Measurements from ENCODE around the gene SIMC1. TPM values are rescaled to one million over a fixed set of nuclear protein-coding genes. Genes with fewer than 3 reads are reported as not detected.

SIMC1 gene
- total and polyA plus RNA-seq, 2 donors (not counting 3 experiments of a cell fraction or from before 2014, with no cell fraction given): 9.0 to 16.2 TPM

DNA sequence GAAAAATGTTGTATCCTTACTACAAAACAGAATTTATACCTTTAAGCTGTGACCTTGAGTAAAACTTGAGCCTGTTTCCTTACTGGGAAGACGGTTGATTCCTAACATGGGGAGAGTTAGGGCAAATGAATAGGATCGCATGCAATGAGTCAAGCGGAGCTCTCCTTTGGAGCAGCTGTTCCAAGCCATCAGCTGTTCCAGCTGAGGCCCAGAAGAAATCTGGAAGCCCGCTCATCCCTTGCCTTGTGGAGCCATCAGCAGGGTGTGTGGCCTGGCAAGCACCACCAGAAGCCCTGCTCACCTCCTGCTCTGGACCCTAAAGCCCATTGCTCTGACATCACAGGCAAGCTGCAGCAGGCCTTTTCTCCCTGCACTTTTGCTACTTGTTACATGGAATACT, 115.3 kb downstream of the SIMC1 start:
- no peaks in the 10 kb centered on the region for H3K9me3 ChIP-seq (replicated peaks; ENCODE audit: control insufficient read depth, insufficient read depth, low read length)
- H3K4me2 ChIP-seq (ENCODE audit: insufficient read depth, low read length): no peak overlapping the region
- DNase-seq (ENCODE audit: low read depth, low spot score) (no peak), FAIRE-seq (no peak)
- ChIA-PET CTCF (interaction anchor here (1.4 kb wide), 1 partner anchor 624 kb away, joined by 3 read pairs; no protein-coding TSS in a partner anchor), POLR2A (no interaction called here)
- no peak overlapping the region for H3K27ac ChIP-seq (ENCODE audit: insufficient read depth, low read depth, low read length)
- no peak overlapping the region for H2AFZ ChIP-seq (ENCODE audit: low read depth, low read length)
- dilution Hi-C loops (cut with MboI; ENCODE audit: extremely low pct_ligation_motif_present, low sequenced_read_pairs) (no loop called here), intact Hi-C loops (cut with micrococcal nuclease) (no loop called here)
- H3K27me3 ChIP-seq (ENCODE audit: control insufficient read depth in 2 of 2, insufficient read depth in 2 of 2, low read length in 2 of 2): no peaks in the 10 kb centered on the region
- no peaks in the 10 kb centered on the region for H3K4me1 ChIP-seq (ENCODE audit: control insufficient read depth, extremely low read depth, insufficient read depth, low read length)
- peaks cover 16 to 30% of the 10 kb centered on the region in 2 experiments for H3K36me3 ChIP-seq (ENCODE audit: control insufficient read depth in 2 of 2, extremely low read depth in 1 of 2, insufficient read depth in 2 of 2, low read length in 2 of 2)
- BruUV-seq (replicated peaks): no TSS peak
- peaks cover 49% of the 10 kb centered on the region for H3K79me2 ChIP-seq (ENCODE audit: control insufficient read depth, insufficient read depth, low read length)
- H3K4me3 ChIP-seq (replicated peaks in 1 of 3; ENCODE audit: insufficient read depth in 1 of 3, low read depth in 1 of 3, low read length in 3 of 3): no peak overlapping the region
- no peak overlapping the region for H3K9ac ChIP-seq (replicated peaks; ENCODE audit: extremely low read depth, insufficient read depth, low read length)
- no peaks in the 10 kb centered on the region for H3K9me1 ChIP-seq (replicated peaks; ENCODE audit: control insufficient read depth, extremely low read depth, insufficient read depth, low read length)
- H4K20me1 ChIP-seq (replicated peaks; ENCODE audit: control insufficient read depth, extremely low read depth, insufficient read depth, low read length): no peaks in the 10 kb centered on the region
- no peak for TF ChIP-seq POLR2AphosphoS5 (IDR thresholded peaks at IDR 0.05; ENCODE audit: insufficient read depth, low read depth, low read length)
- TF ChIP-seq MYC (IDR thresholded peaks at IDR 0.05; ENCODE audit: low read depth, low read length): no peak
- TF ChIP-seq POLR2A (IDR thresholded peaks at IDR 0.05; ENCODE audit: low read depth, low read length): no peak
- TF ChIP-seq, protein P1, sequence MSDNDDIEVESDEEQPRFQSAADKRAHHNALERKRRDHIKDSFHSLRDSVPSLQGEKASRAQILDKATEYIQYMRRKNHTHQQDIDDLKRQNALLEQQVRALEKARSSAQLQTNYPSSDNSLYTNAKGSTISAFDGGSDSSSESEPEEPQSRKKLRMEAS (IDR thresholded peaks at IDR 0.05; ENCODE audit: insufficient read depth, insufficient read length): no peak

DNA sequence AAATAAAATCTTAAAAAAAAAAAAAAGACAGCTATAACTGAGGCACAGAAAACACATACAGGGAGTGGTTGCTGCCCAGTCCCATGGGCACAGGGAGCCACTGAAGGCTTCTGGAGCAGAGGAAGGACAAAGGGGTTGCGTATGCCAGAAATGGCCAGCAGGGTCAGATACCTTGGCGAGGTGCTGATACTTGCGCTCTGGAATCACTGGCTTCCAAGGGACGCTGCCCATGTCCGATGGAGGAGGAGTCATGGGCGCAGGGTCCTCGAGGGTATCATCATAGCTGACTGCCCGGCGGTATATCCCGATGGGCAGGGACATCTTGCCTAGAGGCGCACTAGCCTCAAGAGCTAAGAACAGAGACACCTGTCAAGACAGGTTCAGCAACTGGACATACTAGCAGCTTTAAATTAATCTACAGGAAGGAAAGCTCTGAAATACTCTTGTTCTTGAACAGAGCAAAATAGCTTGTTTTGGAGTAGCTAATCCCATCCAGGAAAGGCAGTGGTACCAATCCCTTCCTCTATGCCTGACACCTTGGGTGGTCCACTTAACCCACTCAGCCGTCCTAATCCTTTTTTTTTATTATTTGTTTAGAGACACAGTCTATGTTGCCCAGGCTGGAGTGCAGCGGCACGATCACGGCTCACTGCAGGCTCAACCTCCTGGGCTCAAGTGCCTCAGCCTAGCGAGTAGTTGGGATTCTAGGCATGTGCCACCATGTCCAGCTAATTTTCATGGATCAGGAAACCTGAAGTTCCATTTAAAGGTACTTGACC, 117.4 kb downstream of the SIMC1 start:
- no peak overlapping the region for H3K4me3 ChIP-seq (replicated peaks in 1 of 3; ENCODE audit: insufficient read depth in 1 of 3, low read depth in 1 of 3, low read length in 3 of 3)
- no peaks in the 10 kb centered on the region for H3K9me3 ChIP-seq (replicated peaks; ENCODE audit: control insufficient read depth, insufficient read depth, low read length)
- ChIA-PET CTCF (no interaction called here), POLR2A (no interaction called here)
- dilution Hi-C loops (cut with MboI; ENCODE audit: extremely low pct_ligation_motif_present, low sequenced_read_pairs): no loop called here
- intact Hi-C loops (cut with micrococcal nuclease): no loop called here
- FAIRE-seq (no peak), DNase-seq (ENCODE audit: low read depth, low spot score) (no peak)
- H2AFZ ChIP-seq (ENCODE audit: low read depth, low read length): no peak overlapping the region
- H3K79me2 ChIP-seq (ENCODE audit: control insufficient read depth, insufficient read depth, low read length): peaks cover 60% of the 10 kb centered on the region
- H3K36me3 ChIP-seq (ENCODE audit: control insufficient read depth in 2 of 2, extremely low read depth in 1 of 2, insufficient read depth in 2 of 2, low read length in 2 of 2): peaks cover 12 to 17% of the 10 kb centered on the region in 2 experiments
- no peak overlapping the region for H3K9ac ChIP-seq (replicated peaks; ENCODE audit: extremely low read depth, insufficient read depth, low read length)
- H3K9me1 ChIP-seq (replicated peaks; ENCODE audit: control insufficient read depth, extremely low read depth, insufficient read depth, low read length): no peaks in the 10 kb centered on the region
- no peaks in the 10 kb centered on the region for H3K27me3 ChIP-seq (ENCODE audit: control insufficient read depth in 2 of 2, insufficient read depth in 2 of 2, low read length in 2 of 2)
- no peak overlapping the region for H3K27ac ChIP-seq (ENCODE audit: insufficient read depth, low read depth, low read length)
- no peaks in the 10 kb centered on the region for H3K4me1 ChIP-seq (ENCODE audit: control insufficient read depth, extremely low read depth, insufficient read depth, low read length)
- BruUV-seq (replicated peaks): no TSS peak
- no peak for TF ChIP-seq GATA2 (IDR thresholded peaks at IDR 0.05; ENCODE audit: insufficient read depth, insufficient read length, low read depth, low read length)
- TF ChIP-seq JUN (IDR thresholded peaks at IDR 0.05; ENCODE audit: borderline replicate concordance, insufficient read depth, insufficient read length, low read depth): no peak
- no peaks in the 10 kb centered on the region for H4K20me1 ChIP-seq (replicated peaks; ENCODE audit: control insufficient read depth, extremely low read depth, insufficient read depth, low read length)
- no peak overlapping the region for H3K4me2 ChIP-seq (ENCODE audit: insufficient read depth, low read length)

All from endothelial cell of umbilical vein (primary cell).